NCI-H2227 (cell line): Measurements from ENCODE around the gene ACKR2.

Experiments used
- DNase-seq: peaks from one replicate; lab custom pipeline; 2025; ENCODE audit not compliant: unreplicated experiment; lab: John Stamatoyannopoulos, UW

The ACKR2 gene

GRCh38 chr3:42829083-42829627, 19.9 kb downstream of the ACKR2 start:
- no peak for DNase-seq

- DNase-seq, result no peak
Observed at GRCh38 chr3:42829628-42830436, 20.6 kb downstream of the ACKR2 start.

- DNase-seq, result peak; percentile 50
Observed at GRCh38 chr3:42830437-42831320, 21.4 kb downstream of the ACKR2 start.

GRCh38 chr3:42831321-42831713, 22.1 kb downstream of the ACKR2 start:
- DNase-seq, result peak; percentile 65

- no peak for DNase-seq
Observed at GRCh38 chr3:42836150-42837123, 27.2 kb downstream of the ACKR2 start.

- no peak for DNase-seq
Observed at GRCh38 chr3:42838571-42838970, 29.3 kb downstream of the ACKR2 start.

GRCh38 chr3:42839616-42840015, 30.4 kb downstream of the ACKR2 start:
- DNase-seq, result peak; percentile 74

- DNase-seq, result no peak
Observed at GRCh38 chr3:42841332-42841731, 32.1 kb downstream of the ACKR2 start.

- no peak for DNase-seq
Observed at GRCh38 chr3:42843713-42844411, 34.6 kb downstream of the ACKR2 start.

GRCh38 chr3:42844412-42844713, 35.1 kb downstream of the ACKR2 start:
- DNase-seq, result no peak

- DNase-seq, result no peak
Observed at GRCh38 chr3:42844815-42845214, 35.6 kb downstream of the ACKR2 start.

- DNase-seq, result no peak
Observed at GRCh38 chr3:42846685-42847522, 37.7 kb downstream of the ACKR2 start.

GRCh38 chr3:42847731-42848130, 38.5 kb downstream of the ACKR2 start:
- DNase-seq, result no peak

- no peak for DNase-seq
Observed at GRCh38 chr3:42849017-42849416, 39.8 kb downstream of the ACKR2 start.

GRCh38 chr3:42850263-42850662, 41.0 kb downstream of the ACKR2 start:
- DNase-seq, result no peak

GRCh38 chr3:42851228-42851834, 42.1 kb downstream of the ACKR2 start:
- DNase-seq, result no peak

GRCh38 chr3:42852441-42852840, 43.2 kb downstream of the ACKR2 start:
- DNase-seq, result no peak

- no peak for DNase-seq
Observed at GRCh38 chr3:42853056-42853455, 43.8 kb downstream of the ACKR2 start.

GRCh38 chr3:42853739-42854302, 44.6 kb downstream of the ACKR2 start:
- no peak for DNase-seq
